Spleen (tissue), 11 donors: ENCODE measurements around the gene EN1. TPM values are rescaled to one million over a fixed set of nuclear protein-coding genes. Genes with fewer than 3 reads are reported as not detected.

Source experiments
- DNase-seq: peaks from one replicate; pipeline ENCODE4 v3.0.0-alpha.2; 2020
- H3K27ac ChIP-seq, 8 donors: fragments of 200-600 bp; sonication (generic) in 7 of 8; 1 replicate in 4 of 8; 2 replicates in 4 of 8; pipeline versions ENCODE4 v1.5.0 to v1.8.0; 2016 to 2021; ENCODE audit warnings: inconsistent platforms in 4 of 8, mild to moderate bottlenecking in 4 of 8, moderate library complexity in 1 of 8
- H3K27me3 ChIP-seq, 7 donors: fragments of 200-600 bp; sonication (generic) in 6 of 7; replicated peaks in 1 of 7; 1 replicate in 4 of 7; 2 replicates in 3 of 7; pipeline versions ENCODE4 v1.5.0 to v1.8.0; 2016 to 2021; ENCODE audit warnings: inconsistent platforms in 3 of 7, mild to moderate bottlenecking in 1 of 7
- H3K36me3 ChIP-seq, 6 donors: fragments of 200-600 bp; sonication (generic) in 5 of 6; 1 replicate in 4 of 6; 2 replicates in 2 of 6; pipeline versions ENCODE4 v1.5.0 to v1.8.0; 2016 to 2021; ENCODE audit warnings: inconsistent platforms in 2 of 6
- H3K4me1 ChIP-seq, 6 donors: fragments of 200-600 bp; sonication (generic) in 5 of 6; 1 replicate in 3 of 6; 2 replicates in 3 of 6; pipeline versions ENCODE4 v1.5.0 to v1.8.0; 2016 to 2021; ENCODE audit warnings: inconsistent platforms in 3 of 6
- H3K4me3 ChIP-seq, 8 donors: fragments of 200-600 bp; sonication (generic) in 7 of 8; 1 replicate in 4 of 8; 2 replicates in 4 of 8; pipeline versions ENCODE4 v1.5.0 to v1.8.0; 2016 to 2021; ENCODE audit warnings: inconsistent platforms in 4 of 8, mild to moderate bottlenecking in 4 of 8, moderate library complexity in 2 of 8
- H3K9me3 ChIP-seq, 8 donors: fragments of 200-600 bp; sonication (generic) in 7 of 8; 1 replicate in 4 of 8; 2 replicates in 4 of 8; pipeline versions ENCODE4 v1.5.0 to v1.8.0; 2016 to 2021; ENCODE audit warnings: inconsistent platforms in 4 of 8
- CTCF ChIP-seq, 11 experiments: fragments of 200-600 bp in 7 of 11; fragments of 450-650 bp in 4 of 11; sonication (generic) in 4 of 11; IDR thresholded peaks in 8 of 11; conservative IDR thresholded peaks in 3 of 11; 1 replicate in 7 of 11; 2 replicates in 4 of 11; pipeline versions ENCODE4 v1.4.0 to v1.8.0; 2016 to 2021; ENCODE audit warnings: antibody characterized with exemption in 11 of 11, inconsistent platforms in 4 of 11, mild to moderate bottlenecking in 1 of 11
- POLR2A ChIP-seq, 3 donors: fragments of 450-650 bp; IDR thresholded peaks; one replicate each; pipeline ENCODE4 v1.5.1; 2017; ENCODE audit warnings: antibody characterized with exemption in 3 of 3, mild to moderate bottlenecking in 1 of 3
- POLR2AphosphoS5 ChIP-seq, 3 donors: sonication (generic); formaldehyde crosslinking; IDR thresholded peaks; one replicate each; pipeline ENCODE4 v1.5.1; 2017; ENCODE audit warnings: antibody characterized with exemption in 3 of 3
- WGBS, 5 donors: extraction: QIAGEN DNeasy Blood & Tissue Kit in 3 of 5; methylation state at CpG; one replicate each; pipeline versions ENCODE4 v1.1.5 to v1.1.7; 2013 to 2018; 5-methylcytosine and 5-hydroxymethylcytosine counted together
- intact Hi-C: fragments of 100-400 bp; cut with DNase I; formaldehyde crosslinking; loops from one replicate; pipeline ENCODE4 v1.15.0; 2023; ENCODE audit warnings: low total_unique reads
- polyA plus RNA-seq, 3 donors: library from polyadenylated mRNA; stranded (reverse); fragments of 200-250 nt; gene quantifications; one replicate each; pipeline ENCODE4 v1.2.1, GENCODE V29; 2013
- total RNA-seq, 7 donors: library from RNA; depleted of rRNA in 3 of 7; stranded (reverse); fragments of >200 nt in 3 of 7; fragmentation: NEBNext Ultra II Directional in 4 of 7; extraction: Animal tissue kit (Norgen Biotek cat#: 25700) in 4 of 7; gene quantifications; one replicate each; pipeline versions ENCODE4 v1.1.0 to v1.2.1, GENCODE V29; 2016 to 2021
- donor health status: healthy with polysubstance abuse.
- donor health status: DM: no; HTN: no; CAD: no; lungs with moderate emphysema.
- donor health status: DM: no; HTN: no; CAD: no.
- donor health status: Bipolar disorder and iron deficiency.
- donor health status: healthy.
- donor health status: DM: no; HTN: no; CAD: no.
- donor health status: DM: yes; HTN: yes; CAD: no.

EN1 gene
- total and polyA plus RNA-seq, 10 donors = not detected

- peaks cover 11 to 78% (median 56%) of the 10 kb centered on the region in 6 donors for H3K4me1 ChIP-seq
- intact Hi-C loops = no loop called here
- 3 to 4% (median 4%) methylated on average over 31 of the region's 31 CpGs for whole genome bisulfite sequencing, 5 donors
- no peaks in the 10 kb centered on the region for H3K9me3 ChIP-seq
- H3K27ac ChIP-seq = no peak overlapping the region
- H3K27me3 ChIP-seq = peaks cover 27 to 100% (median 99%) of the 10 kb centered on the region in 7 donors
- TF ChIP-seq CTCF (IDR thresholded peaks at IDR 0.05 in 8 of 11, conservative IDR thresholded peaks at IDR 0.05 in 3 of 11) = no peak
- no peak for TF ChIP-seq POLR2A (IDR thresholded peaks at IDR 0.05)
- peak in 1 of 3 donors; percentile 19 for TF ChIP-seq POLR2AphosphoS5 (IDR thresholded peaks at IDR 0.05)
- DNase-seq = peak; percentile 75
- H3K4me3 ChIP-seq = no peak overlapping the region
- H3K36me3 ChIP-seq = no peaks in the 10 kb centered on the region
Measured at GRCh38 chr2:118852605-118853128, 5.2 kb upstream of the EN1 start.

GRCh38 chr2:118851650-118852049 is 4.2 kb upstream of the EN1 start:
- peaks cover 23 to 100% (median 99%) of the 10 kb centered on the region in 7 donors for H3K27me3 ChIP-seq
- intact Hi-C loops = no loop called here
- TF ChIP-seq POLR2A (IDR thresholded peaks at IDR 0.05) (no peak), POLR2AphosphoS5 (IDR thresholded peaks at IDR 0.05) (no peak), CTCF (IDR thresholded peaks at IDR 0.05 in 8 of 11, conservative IDR thresholded peaks at IDR 0.05 in 3 of 11) (no peak)
- no peak overlapping the region for H3K4me3 ChIP-seq
- H3K27ac ChIP-seq = no peak overlapping the region
- DNase-seq = no peak
- no peaks in the 10 kb centered on the region for H3K36me3 ChIP-seq
- peaks cover 6 to 78% (median 56%) of the 10 kb centered on the region in 6 donors for H3K4me1 ChIP-seq
- H3K9me3 ChIP-seq = no peaks in the 10 kb centered on the region
- WGBS, 5 donors = 4 to 13% (median 9%) methylated on average over 17 of the region's 17 CpGs

- TF ChIP-seq CTCF (IDR thresholded peaks at IDR 0.05 in 8 of 11, conservative IDR thresholded peaks at IDR 0.05 in 3 of 11) = no peak
- no peak for TF ChIP-seq POLR2A (IDR thresholded peaks at IDR 0.05)
- no peak for TF ChIP-seq POLR2AphosphoS5 (IDR thresholded peaks at IDR 0.05)
- 4 to 7% (median 5%) methylated on average over 9 of the region's 9 CpGs for WGBS, 5 donors
- intact Hi-C loops = no loop called here
Measured at GRCh38 chr2:118850901-118851415, 3.5 kb upstream of the EN1 start.

DNA sequence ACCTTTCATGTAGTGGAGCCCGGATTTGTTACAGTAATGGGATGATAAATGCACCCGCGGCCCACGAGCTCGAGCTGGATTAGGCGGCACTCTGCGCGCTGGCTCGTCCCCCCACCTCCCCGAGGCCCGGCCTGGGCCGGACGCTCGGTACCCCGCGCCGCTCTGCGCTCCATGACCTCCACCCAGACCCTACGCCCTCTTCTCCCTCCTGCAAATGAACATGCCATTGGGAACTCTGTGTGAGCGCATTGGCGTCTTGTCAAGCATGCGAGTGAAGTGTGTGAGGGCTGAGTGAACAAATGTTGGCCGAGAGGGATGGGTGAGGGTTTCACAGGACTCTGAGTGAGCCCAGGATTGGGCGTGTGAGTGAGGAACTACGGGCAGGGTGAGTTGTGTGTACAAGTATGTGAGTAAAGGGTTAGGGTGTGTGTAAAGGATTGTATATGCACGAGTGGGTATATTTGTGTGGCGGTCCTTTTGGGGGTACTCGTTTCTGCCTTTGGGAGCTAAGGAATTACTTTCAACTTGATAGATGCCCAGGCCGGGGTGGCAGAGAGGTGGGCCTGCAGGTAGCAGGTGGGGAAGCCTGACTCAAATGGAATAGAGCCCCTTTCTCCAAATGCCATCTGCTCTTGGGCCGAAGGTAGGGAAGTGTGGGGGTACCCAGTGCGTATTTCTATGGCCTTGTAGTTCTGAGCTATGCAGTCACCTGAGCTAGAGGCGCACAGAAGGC is 2.9 kb upstream of the EN1 start:
- no peak overlapping the region for H3K4me3 ChIP-seq
- H3K36me3 ChIP-seq = no peaks in the 10 kb centered on the region
- H3K27me3 ChIP-seq = peaks cover 21 to 100% (median 99%) of the 10 kb centered on the region in 7 donors
- no peak overlapping the region for H3K27ac ChIP-seq
- TF ChIP-seq CTCF (IDR thresholded peaks at IDR 0.05 in 8 of 11, conservative IDR thresholded peaks at IDR 0.05 in 3 of 11) = no peak
- no peak for TF ChIP-seq POLR2A (IDR thresholded peaks at IDR 0.05)
- no peak for TF ChIP-seq POLR2AphosphoS5 (IDR thresholded peaks at IDR 0.05)
- intact Hi-C loops = no loop called here
- H3K4me1 ChIP-seq = peaks cover 8 to 77% (median 52%) of the 10 kb centered on the region in 6 donors
- no peak for DNase-seq
- no peaks in the 10 kb centered on the region for H3K9me3 ChIP-seq
- WGBS, 5 donors = 5 to 7% (median 6%) methylated on average over 32 of the region's 32 CpGs

More at GRCh38 chr2:118850901-118851415, 3.5 kb upstream of the EN1 start:
- Histone ChIP-seq H3K9me3 (no peaks in the 10 kb centered on the region), H3K36me3 (no peaks in the 10 kb centered on the region), H3K27ac (no peak overlapping the region), H3K4me3 (no peak overlapping the region), H3K27me3 (peaks cover 21 to 100% (median 99%) of the 10 kb centered on the region in 7 donors), H3K4me1 (peaks cover 6 to 77% (median 53%) of the 10 kb centered on the region in 6 donors)
- DNase-seq = no peak
